ENCODE measurements around the gene ADAM23.
A peak's percentile ranks its signal among the peaks of the same experiment; 100 is the strongest.

DNA sequence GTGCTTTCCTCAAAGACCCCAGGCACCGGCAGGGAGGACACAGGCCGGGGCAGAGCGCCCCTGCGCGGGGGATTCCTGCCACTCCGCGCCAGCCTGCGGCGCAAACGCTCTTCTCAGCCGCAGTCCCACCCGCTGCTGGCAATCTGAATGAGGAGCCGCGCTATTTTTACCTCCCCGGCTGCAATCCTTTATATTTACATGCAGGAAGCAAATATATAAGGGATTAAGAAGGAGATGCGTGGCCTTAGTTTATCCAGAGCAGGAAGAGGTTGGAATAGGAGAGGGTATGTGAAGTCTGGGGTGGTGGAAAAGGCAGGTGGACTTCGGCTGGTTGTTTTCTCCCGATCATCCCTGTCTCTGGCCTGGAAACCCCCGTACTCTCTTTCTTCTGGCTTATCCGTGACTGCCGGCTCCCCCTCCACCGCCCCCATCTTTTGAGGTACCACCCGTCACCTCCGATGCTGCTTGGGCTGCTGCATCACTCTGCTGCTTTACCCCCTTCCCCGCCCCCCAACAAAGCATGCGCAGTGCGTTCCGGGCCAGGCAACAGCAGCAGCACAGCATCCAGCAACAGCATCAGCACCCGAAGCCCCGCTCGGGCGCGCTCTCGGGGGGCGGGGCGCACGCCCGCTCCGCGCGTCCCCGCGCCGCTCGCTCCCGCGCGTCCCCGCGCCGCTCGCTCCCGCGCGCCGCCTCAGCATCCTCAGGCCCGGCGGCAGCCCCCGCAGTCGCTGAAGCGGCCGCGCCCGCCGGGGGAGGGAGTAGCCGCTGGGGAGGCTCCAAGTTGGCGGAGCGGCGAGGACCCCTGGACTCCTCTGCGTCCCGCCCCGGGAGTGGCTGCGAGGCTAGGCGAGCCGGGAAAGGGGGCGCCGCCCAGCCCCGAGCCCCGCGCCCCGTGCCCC lies at the start of gene ADAM23:
- TF ChIP-seq, protein P1, sequence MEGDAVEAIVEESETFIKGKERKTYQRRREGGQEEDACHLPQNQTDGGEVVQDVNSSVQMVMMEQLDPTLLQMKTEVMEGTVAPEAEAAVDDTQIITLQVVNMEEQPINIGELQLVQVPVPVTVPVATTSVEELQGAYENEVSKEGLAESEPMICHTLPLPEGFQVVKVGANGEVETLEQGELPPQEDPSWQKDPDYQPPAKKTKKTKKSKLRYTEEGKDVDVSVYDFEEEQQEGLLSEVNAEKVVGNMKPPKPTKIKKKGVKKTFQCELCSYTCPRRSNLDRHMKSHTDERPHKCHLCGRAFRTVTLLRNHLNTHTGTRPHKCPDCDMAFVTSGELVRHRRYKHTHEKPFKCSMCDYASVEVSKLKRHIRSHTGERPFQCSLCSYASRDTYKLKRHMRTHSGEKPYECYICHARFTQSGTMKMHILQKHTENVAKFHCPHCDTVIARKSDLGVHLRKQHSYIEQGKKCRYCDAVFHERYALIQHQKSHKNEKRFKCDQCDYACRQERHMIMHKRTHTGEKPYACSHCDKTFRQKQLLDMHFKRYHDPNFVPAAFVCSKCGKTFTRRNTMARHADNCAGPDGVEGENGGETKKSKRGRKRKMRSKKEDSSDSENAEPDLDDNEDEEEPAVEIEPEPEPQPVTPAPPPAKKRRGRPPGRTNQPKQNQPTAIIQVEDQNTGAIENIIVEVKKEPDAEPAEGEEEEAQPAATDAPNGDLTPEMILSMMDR (IDR thresholded peaks at IDR 0.05; ENCODE audit: insufficient read depth, low read length, poor library complexity, severe bottlenecking), result peak; percentile 26
- no peak for TF ChIP-seq EZH2phosphoT487 (conservative IDR thresholded peaks at IDR 0.05; ENCODE audit: low read length)
